OCI-LY7 (cell line): Measurements from ENCODE around the gene SLC15A5.

Experiments
- CTCF ChIP-seq: fragments of 200-600 bp; sonication (generic); conservative IDR thresholded peaks from 2 replicates; pipeline ENCODE4 v1.5.1; 2014; ENCODE audit warnings: mild to moderate bottlenecking, antibody characterized with exemption, low read length, moderate library complexity, mixed read lengths
- EZH2phosphoT487 ChIP-seq: fragments of 200-600 bp; sonication (generic); IDR thresholded peaks from 2 replicates; pipeline ENCODE4 v1.6.1; 2018; ENCODE audit warnings: low read depth, borderline replicate concordance, mild to moderate bottlenecking, mixed run types, antibody characterized with exemption, low read length, moderate library complexity, mixed read lengths

GRCh38 chr12:16152885-16153673 is 124.4 kb downstream of the SLC15A5 start:
- no peak for TF ChIP-seq CTCF
- no peak for TF ChIP-seq EZH2phosphoT487
